ENCODE results near the gene ENKUR. TPM values are rescaled to one million over a fixed set of nuclear protein-coding genes. Genes with fewer than 3 reads are reported as not detected.
"Not testable (repeated sequence)": the region's sequence is repeated elsewhere in the genome, so short reads cannot be mapped to it uniquely, and the experiment has no call there.

The ENKUR gene
- total RNA-seq, 1 experiment from 2014 or later, result not detected

DNA sequence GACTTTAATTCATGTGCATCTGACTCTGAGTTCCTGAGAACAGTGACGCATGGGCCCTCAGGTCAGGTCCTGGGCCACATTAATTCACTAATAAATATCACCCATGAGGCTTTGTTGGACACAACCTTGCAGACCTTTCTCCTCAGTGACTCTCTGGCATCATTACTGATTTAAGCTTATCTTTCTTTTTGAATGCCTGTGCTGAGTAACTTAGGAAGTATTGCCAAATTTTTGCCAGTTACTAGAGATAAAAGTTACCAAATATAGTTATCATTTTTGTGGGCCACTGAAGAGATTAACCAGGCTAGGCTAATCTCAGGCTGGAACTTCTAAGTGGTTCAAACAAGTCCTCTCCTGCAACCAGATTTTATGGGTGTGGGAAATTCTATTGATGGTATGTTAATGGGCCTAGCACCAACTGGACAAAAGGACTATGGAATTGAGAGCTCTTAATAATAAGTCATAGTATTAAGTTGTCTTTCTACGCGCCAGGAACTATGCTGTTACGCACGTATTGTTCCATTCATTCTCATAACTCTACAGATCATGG is 34.7 kb downstream of the ENKUR start:
- Histone ChIP-seq H2AFZ (ENCODE audit: low read length) (no peak overlapping the region), H3K79me2 (ENCODE audit: low read length) (no peaks in the 10 kb centered on the region), H3K36me3 (ENCODE audit: insufficient read depth, low read length) (no peaks in the 10 kb centered on the region), H3K4me1 (ENCODE audit: low read length) (no peaks in the 10 kb centered on the region), H3K27ac (ENCODE audit: low read length) (no peak overlapping the region), H4K20me1 (ENCODE audit: insufficient read depth, low read depth, low read length) (no peaks in the 10 kb centered on the region), H3K9me3 (ENCODE audit: low read length) (peaks cover 14% of the 10 kb centered on the region), H3K9me2 (replicated peaks; ENCODE audit: insufficient read depth, low read length) (no peaks in the 10 kb centered on the region), H3K4me2 (ENCODE audit: low read depth, low read length, poor library complexity, severe bottlenecking) (no peak overlapping the region), H3K9ac (ENCODE audit: low read length) (no peak overlapping the region), H3K27me3 (ENCODE audit: low read length) (no peaks in the 10 kb centered on the region), H3K4me3 (ENCODE audit: low read length) (no peak overlapping the region)
- no peak for DNase-seq

DNA sequence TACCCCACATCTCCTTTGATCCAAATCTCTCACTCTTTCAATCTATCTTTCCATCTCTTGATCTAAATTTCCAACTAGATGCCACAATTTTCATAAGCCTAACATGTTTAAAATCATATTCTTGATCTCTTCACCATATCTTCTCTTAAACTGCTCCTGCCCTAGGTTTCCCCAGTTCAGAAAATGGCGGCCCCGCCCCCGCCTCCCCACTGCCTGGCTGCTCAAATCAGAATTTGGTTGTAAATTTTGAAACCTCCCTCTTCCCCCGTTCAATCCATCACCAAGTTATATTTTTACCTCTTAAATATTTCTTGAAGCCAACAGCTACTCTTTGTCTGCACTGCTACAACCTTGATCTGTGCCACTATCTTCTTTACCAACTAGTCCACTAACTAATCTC is 36.3 kb downstream of the ENKUR start:
- DNase-seq, result no peak
- H3K36me3 ChIP-seq (ENCODE audit: insufficient read depth, low read length), result no peaks in the 10 kb centered on the region
- no peak overlapping the region for H2AFZ ChIP-seq (ENCODE audit: low read length)
- H3K79me2 ChIP-seq (ENCODE audit: low read length), result no peaks in the 10 kb centered on the region
- H3K9me3 ChIP-seq (ENCODE audit: low read length), result peaks cover 11% of the 10 kb centered on the region
- H3K4me3 ChIP-seq (ENCODE audit: low read length), result no peak overlapping the region
- no peak overlapping the region for H3K27ac ChIP-seq (ENCODE audit: low read length)
- no peaks in the 10 kb centered on the region for H3K27me3 ChIP-seq (ENCODE audit: low read length)
- no peaks in the 10 kb centered on the region for H3K4me1 ChIP-seq (ENCODE audit: low read length)
- no peaks in the 10 kb centered on the region for H3K9me2 ChIP-seq (replicated peaks; ENCODE audit: insufficient read depth, low read length)
- no peaks in the 10 kb centered on the region for H4K20me1 ChIP-seq (ENCODE audit: insufficient read depth, low read depth, low read length)
- H3K9ac ChIP-seq (ENCODE audit: low read length), result no peak overlapping the region
- H3K4me2 ChIP-seq (ENCODE audit: low read depth, low read length, poor library complexity, severe bottlenecking), result no peak overlapping the region

DNA sequence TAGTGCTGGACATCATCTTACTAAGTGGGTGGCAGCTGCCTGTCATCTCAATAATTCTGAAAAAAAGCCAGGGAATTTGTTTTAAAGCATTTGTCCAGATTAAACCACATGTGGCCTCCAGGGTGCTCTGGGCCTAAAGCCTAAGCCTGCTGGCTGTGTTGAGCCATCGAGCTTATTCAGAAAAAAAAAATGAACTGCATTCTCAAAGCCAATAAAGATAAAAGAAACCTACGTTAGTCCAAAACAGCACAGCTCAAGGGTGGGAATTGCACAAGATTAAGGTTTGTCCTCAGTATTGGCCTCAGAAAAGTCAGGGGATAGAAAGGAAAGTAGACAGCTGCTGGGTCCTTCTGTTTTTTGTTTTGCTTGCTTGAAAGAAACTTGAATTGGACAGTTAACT is 41.0 kb downstream of the ENKUR start:
- Histone ChIP-seq H3K9me2 (replicated peaks; ENCODE audit: insufficient read depth, low read length) (no peaks in the 10 kb centered on the region), H3K27ac (ENCODE audit: low read length) (no peak overlapping the region), H3K9me3 (ENCODE audit: low read length) (peaks cover 5% of the 10 kb centered on the region; the same call in 1 of the 2 replicates), H2AFZ (ENCODE audit: low read length) (no peak overlapping the region), H3K79me2 (ENCODE audit: low read length) (no peaks in the 10 kb centered on the region), H3K4me3 (ENCODE audit: low read length) (no peak overlapping the region), H4K20me1 (ENCODE audit: insufficient read depth, low read depth, low read length) (no peaks in the 10 kb centered on the region), H3K27me3 (ENCODE audit: low read length) (no peaks in the 10 kb centered on the region), H3K4me1 (ENCODE audit: low read length) (no peaks in the 10 kb centered on the region), H3K4me2 (ENCODE audit: low read depth, low read length, poor library complexity, severe bottlenecking) (no peak overlapping the region), H3K36me3 (ENCODE audit: insufficient read depth, low read length) (no peaks in the 10 kb centered on the region), H3K9ac (ENCODE audit: low read length) (no peak overlapping the region)
- DNase-seq, result no peak

DNA sequence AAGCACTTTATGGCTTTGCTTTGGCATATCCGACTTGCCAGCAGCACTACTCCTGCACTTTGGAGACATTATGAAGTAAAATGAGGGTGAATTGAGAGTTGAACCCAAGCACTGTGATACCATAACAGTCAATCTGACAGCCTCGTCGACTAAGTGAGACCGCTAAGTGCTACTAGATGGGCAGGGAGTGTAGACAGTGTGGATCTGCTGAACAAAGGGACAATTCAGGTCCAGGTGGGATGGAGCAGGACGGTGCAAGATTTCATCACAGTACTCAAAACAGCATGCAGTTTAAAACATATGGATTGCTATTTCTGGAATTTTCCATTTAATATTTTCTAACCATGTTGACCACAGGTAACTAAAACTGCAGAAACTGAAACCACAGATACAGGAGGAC is 42.8 kb downstream of the ENKUR start:
- Histone ChIP-seq H3K36me3 (ENCODE audit: insufficient read depth, low read length) (no peaks in the 10 kb centered on the region), H3K4me2 (ENCODE audit: low read depth, low read length, poor library complexity, severe bottlenecking) (no peak overlapping the region), H3K4me1 (ENCODE audit: low read length) (no peaks in the 10 kb centered on the region), H2AFZ (ENCODE audit: low read length) (no peak overlapping the region), H3K27ac (ENCODE audit: low read length) (no peak overlapping the region), H4K20me1 (ENCODE audit: insufficient read depth, low read depth, low read length) (no peaks in the 10 kb centered on the region), H3K9me3 (ENCODE audit: low read length) (peaks cover 12% of the 10 kb centered on the region; the same call in 1 of the 2 replicates), H3K9ac (ENCODE audit: low read length) (no peak overlapping the region), H3K79me2 (ENCODE audit: low read length) (no peaks in the 10 kb centered on the region), H3K4me3 (ENCODE audit: low read length) (no peak overlapping the region), H3K9me2 (replicated peaks; ENCODE audit: insufficient read depth, low read length) (no peaks in the 10 kb centered on the region), H3K27me3 (ENCODE audit: low read length) (no peaks in the 10 kb centered on the region)
- no peak for DNase-seq

DNA sequence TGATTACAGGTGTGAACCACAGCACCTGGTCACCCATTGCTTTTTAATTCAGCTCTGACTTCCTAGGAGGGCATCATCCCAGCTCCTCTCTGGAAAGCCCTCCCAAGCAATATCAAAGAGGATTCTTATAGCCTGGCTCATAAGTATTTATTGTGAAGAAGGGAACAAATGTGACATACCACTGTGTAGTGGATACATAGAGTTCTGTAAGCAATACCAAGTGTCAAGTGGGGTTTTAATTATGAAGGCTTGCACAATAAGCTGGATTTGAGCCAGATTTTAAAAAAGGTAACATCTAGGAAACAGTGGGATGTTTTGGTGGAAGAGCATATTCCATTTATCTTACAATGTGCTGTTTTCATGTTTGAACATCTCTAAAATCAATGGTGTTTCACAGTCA is 44.6 kb downstream of the ENKUR start:
- H4K20me1 ChIP-seq (ENCODE audit: insufficient read depth, low read depth, low read length), result no peaks in the 10 kb centered on the region
- H3K9ac ChIP-seq (ENCODE audit: low read length), result no peak overlapping the region
- DNase-seq, result no peak
- no peaks in the 10 kb centered on the region for H3K79me2 ChIP-seq (ENCODE audit: low read length)
- no peak overlapping the region for H3K27ac ChIP-seq (ENCODE audit: low read length)
- H2AFZ ChIP-seq (ENCODE audit: low read length), result no peak overlapping the region
- no peaks in the 10 kb centered on the region for H3K4me1 ChIP-seq (ENCODE audit: low read length)
- no peak overlapping the region for H3K4me3 ChIP-seq (ENCODE audit: low read length)
- no peaks in the 10 kb centered on the region for H3K36me3 ChIP-seq (ENCODE audit: insufficient read depth, low read length)
- H3K9me3 ChIP-seq (ENCODE audit: low read length), result peaks cover 16% of the 10 kb centered on the region
- H3K4me2 ChIP-seq (ENCODE audit: low read depth, low read length, poor library complexity, severe bottlenecking), result no peak overlapping the region
- no peaks in the 10 kb centered on the region for H3K27me3 ChIP-seq (ENCODE audit: low read length)
- H3K9me2 ChIP-seq (replicated peaks; ENCODE audit: insufficient read depth, low read length), result no peaks in the 10 kb centered on the region

DNA sequence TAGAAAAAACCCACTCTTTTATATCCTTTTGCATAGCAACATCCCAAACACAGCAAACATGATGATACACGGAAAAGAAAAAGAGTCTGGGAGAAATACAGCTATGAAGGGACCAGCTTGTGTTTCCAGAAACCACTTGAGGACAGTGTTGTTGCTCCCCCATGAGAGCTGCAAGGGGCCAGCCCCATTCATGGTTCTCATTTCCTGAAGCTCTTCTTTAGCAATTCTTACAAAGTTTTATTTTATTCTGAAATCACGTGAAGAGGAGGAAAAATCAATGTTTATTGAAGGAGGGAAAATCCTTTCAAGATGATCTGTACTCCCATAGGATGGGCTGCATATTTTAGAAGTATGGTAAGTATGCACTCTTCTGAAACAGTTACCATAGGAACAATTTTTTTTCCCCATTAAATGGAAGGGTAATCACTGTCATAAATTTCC is 46.1 kb downstream of the ENKUR start:
- no peaks in the 10 kb centered on the region for H3K4me1 ChIP-seq (ENCODE audit: low read length)
- no peaks in the 10 kb centered on the region for H3K9me2 ChIP-seq (replicated peaks; ENCODE audit: insufficient read depth, low read length)
- no peaks in the 10 kb centered on the region for H3K79me2 ChIP-seq (ENCODE audit: low read length)
- no peak overlapping the region for H3K4me2 ChIP-seq (ENCODE audit: low read depth, low read length, poor library complexity, severe bottlenecking)
- no peak for DNase-seq
- H3K27me3 ChIP-seq (ENCODE audit: low read length), result no peaks in the 10 kb centered on the region
- no peak overlapping the region for H3K27ac ChIP-seq (ENCODE audit: low read length)
- no peak overlapping the region for H3K9ac ChIP-seq (ENCODE audit: low read length)
- no peaks in the 10 kb centered on the region for H3K36me3 ChIP-seq (ENCODE audit: insufficient read depth, low read length)
- no peak overlapping the region for H2AFZ ChIP-seq (ENCODE audit: low read length)
- no peaks in the 10 kb centered on the region for H4K20me1 ChIP-seq (ENCODE audit: insufficient read depth, low read depth, low read length)
- H3K9me3 ChIP-seq (ENCODE audit: low read length), result peaks cover 16% of the 10 kb centered on the region
- H3K4me3 ChIP-seq (ENCODE audit: low read length), result no peak overlapping the region

DNA sequence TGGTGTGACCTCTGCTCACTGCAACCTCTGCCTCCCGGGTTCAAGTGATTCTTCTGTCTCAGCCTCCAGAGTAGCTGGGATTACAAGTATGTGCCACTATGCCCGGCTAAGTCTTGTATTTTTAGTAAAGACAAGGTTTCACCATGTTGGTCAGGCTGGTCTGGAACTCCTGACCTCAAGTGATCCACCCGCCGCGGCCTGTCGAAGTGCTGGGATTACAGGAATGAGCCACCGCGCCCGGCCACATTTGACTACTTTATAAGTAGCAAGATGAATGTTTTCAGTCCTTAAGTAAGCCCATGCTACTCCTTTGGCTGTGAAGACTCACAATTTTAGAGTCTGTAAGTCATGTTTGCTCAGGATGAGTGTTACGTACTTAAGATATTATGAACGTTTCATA is 47.0 kb downstream of the ENKUR start:
- DNase-seq; H2AFZ ChIP-seq (ENCODE audit: low read length); H3K4me1 ChIP-seq (ENCODE audit: low read length); H3K79me2 ChIP-seq (ENCODE audit: low read length); H3K4me2 ChIP-seq (ENCODE audit: low read depth, low read length, poor library complexity, severe bottlenecking); H3K27me3 ChIP-seq (ENCODE audit: low read length); H3K9ac ChIP-seq (ENCODE audit: low read length); H3K9me2 ChIP-seq (replicated peaks; ENCODE audit: insufficient read depth, low read length); H4K20me1 ChIP-seq (ENCODE audit: insufficient read depth, low read depth, low read length); H3K27ac ChIP-seq (ENCODE audit: low read length); H3K4me3 ChIP-seq (ENCODE audit: low read length); H3K36me3 ChIP-seq (ENCODE audit: insufficient read depth, low read length): not testable (repeated sequence)
- H3K9me3 ChIP-seq (ENCODE audit: low read length), result peaks cover 16% of the 10 kb centered on the region

DNA sequence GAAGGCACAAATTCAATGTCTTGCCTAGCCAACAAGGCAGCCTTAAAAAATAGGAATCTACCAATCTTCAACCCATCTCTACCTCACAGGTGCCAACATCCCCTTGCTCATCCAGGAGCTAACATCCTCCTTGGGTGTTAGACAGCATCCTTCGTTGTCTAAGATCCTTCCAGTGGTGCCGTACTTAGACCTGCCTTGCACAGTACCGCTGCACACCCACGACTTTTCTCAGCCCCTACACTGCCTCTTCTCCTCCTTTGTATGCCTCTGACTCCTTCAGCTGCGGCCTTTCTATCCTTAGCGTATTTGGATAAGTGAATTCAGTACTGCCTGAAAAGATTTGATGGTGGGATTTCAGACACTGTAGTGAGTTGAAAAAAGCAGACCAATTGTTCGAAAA is 47.6 kb downstream of the ENKUR start:
- Histone ChIP-seq H3K9me2 (replicated peaks; ENCODE audit: insufficient read depth, low read length) (no peaks in the 10 kb centered on the region), H3K4me1 (ENCODE audit: low read length) (no peaks in the 10 kb centered on the region), H3K79me2 (ENCODE audit: low read length) (no peaks in the 10 kb centered on the region), H3K27me3 (ENCODE audit: low read length) (no peaks in the 10 kb centered on the region), H4K20me1 (ENCODE audit: insufficient read depth, low read depth, low read length) (no peaks in the 10 kb centered on the region), H3K36me3 (ENCODE audit: insufficient read depth, low read length) (no peaks in the 10 kb centered on the region), H3K27ac (ENCODE audit: low read length) (no peak overlapping the region), H3K9ac (ENCODE audit: low read length) (no peak overlapping the region), H3K4me3 (ENCODE audit: low read length) (no peak overlapping the region), H2AFZ (ENCODE audit: low read length) (no peak overlapping the region), H3K4me2 (ENCODE audit: low read depth, low read length, poor library complexity, severe bottlenecking) (no peak overlapping the region), H3K9me3 (ENCODE audit: low read length) (peaks cover 16% of the 10 kb centered on the region)
- DNase-seq, result no peak

Data from Karpas-422 (cell line).